HL-60/S4 (cell line): ENCODE data around the gene PCDHGA8.
"Not testable (repeated sequence)": the region's sequence is repeated elsewhere in the genome, so short reads cannot be mapped to it uniquely, and the experiment has no call there.

Source experiments
- in situ Hi-C: fragments of 300-500 bp; cut with MboI; formaldehyde crosslinking; loops from 2 replicates; pipeline ENCODE4 v1.14.3; 2022; ENCODE audit warnings: low sequenced_read_pairs

PCDHGA8 gene

DNA sequence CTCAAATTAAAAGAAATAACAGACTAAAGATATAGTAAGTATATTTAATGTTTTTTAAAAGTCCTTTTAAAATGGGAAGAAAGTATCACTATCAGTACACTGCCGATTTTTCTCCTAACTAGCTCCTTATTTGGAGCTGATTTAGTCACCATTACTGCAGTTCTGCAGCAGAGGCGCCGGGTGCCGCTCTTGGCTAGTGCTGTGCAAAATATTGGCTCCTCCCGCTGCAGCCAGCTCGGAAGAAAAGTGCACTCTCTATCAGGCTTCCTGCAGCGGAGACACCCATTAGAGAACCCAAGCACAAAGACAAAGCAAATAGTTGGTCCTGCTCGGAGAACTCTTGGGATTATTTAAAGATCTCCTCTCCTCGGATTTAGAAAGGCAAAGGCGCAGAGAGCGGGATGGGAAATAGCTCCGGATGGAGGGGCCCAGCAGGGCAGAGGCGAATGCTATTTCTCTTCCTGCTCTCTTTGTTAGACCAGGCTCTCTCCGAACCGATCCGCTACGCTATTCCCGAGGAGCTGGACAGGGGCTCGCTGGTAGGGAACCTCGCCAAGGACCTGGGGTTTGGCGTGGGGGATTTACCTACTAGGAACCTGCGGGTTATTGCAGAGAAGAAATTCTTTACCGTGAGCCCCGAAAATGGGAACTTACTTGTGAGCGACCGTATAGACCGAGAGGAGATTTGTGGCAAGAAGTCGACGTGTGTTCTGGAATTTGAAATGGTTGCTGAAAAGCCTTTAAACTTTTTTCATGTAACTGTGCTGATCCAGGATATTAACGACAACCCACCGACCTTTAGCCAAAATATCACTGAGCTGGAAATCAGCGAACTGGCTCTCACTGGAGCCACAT is 22.2 kb upstream of the PCDHGA8 start, which contains the start of gene PCDHGB3:
Gene PCDHGB3 (plus strand): TSS at position 249 of the 855 bp plus-strand sequence. CDS start 153 bp downstream, at position 402.
- in situ Hi-C loops, result no loop called here

DNA sequence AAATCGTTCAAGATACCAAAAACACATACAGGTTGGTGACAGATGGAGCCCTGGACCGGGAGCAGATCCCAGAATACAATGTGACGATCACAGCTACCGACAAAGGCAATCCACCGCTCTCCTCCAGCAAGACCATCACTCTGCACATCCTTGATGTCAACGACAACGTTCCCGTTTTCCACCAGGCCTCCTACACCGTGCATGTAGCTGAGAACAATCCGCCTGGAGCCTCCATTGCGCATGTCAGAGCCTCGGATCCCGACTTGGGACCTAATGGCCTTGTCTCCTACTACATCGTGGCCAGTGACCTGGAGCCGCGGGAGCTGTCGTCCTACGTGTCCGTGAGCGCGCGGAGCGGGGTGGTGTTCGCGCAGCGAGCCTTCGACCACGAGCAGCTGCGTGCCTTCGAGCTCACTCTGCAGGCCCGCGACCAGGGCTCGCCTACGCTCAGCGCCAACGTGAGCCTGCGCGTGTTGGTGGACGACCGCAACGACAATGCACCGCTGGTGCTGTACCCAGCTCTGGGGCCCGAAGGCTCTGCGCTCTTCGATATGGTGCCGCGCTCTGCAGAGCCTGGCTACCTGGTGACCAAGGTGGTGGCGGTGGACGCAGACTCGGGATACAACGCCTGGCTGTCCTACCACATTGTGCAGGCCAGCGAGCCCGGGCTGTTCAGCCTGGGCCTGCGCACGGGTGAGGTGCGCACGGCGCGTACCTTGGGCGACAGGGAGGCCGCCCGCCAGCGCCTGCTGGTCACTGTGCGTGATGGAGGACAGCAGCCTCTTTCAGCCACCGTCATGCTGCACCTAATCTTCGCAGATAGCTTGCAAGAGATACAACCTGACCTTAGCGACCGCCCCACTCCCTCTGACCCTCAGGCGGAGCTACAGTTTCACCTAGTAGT is 20.6 kb upstream of the PCDHGA8 start:
- in situ Hi-C loops, result no loop called here

DNA sequence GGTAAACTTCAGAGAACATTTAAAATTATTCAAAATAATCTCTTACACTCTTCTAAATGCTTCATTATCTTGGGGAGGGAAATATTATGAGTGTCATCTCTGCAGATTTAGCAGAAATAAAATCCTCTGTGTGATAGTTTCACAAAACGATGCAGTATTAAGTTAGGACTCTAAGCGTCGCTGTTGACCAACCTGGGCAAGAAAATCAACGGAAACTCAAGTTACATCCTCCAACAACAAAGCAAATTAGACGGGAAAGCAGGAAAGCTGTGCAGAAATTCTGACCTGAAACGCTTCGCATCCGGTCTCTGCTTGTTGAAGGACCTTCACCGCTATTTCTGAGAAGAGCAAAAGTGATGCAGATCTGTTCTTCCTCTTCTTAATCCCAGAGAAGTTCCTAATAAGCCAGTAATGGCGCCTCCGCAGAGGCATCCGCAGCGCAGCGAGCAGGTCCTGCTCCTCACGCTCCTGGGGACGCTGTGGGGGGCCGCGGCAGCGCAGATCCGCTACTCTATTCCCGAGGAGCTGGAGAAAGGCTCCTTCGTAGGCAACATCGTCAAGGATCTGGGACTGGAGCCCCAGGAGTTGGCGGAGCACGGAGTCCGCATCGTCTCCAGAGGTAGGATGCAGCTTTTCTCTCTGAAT is 18.6 kb upstream of the PCDHGA8 start, which contains the start of gene PCDHGA6:
Gene PCDHGA6 (plus strand): TSS at position 219 of the 645 bp plus-strand sequence. CDS start 193 bp downstream, at position 412.
- in situ Hi-C loops, result no loop called here

DNA sequence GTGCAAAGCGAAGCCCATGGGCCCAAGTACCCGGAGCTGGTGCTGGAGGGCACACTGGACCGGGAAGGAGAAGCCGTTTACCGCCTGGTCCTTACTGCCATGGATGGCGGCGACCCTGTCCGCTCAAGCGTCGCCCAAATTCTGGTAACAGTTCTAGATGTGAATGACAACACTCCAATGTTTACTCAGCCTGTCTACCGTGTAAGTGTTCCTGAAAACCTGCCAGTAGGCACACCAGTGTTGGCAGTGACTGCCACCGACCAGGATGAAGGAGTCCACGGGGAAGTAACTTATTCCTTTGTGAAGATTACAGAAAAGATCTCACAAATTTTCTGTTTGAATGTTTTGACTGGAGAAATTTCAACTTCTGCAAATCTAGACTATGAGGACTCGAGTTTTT is 17.8 kb upstream of the PCDHGA8 start:
- in situ Hi-C loops, result no loop called here

DNA sequence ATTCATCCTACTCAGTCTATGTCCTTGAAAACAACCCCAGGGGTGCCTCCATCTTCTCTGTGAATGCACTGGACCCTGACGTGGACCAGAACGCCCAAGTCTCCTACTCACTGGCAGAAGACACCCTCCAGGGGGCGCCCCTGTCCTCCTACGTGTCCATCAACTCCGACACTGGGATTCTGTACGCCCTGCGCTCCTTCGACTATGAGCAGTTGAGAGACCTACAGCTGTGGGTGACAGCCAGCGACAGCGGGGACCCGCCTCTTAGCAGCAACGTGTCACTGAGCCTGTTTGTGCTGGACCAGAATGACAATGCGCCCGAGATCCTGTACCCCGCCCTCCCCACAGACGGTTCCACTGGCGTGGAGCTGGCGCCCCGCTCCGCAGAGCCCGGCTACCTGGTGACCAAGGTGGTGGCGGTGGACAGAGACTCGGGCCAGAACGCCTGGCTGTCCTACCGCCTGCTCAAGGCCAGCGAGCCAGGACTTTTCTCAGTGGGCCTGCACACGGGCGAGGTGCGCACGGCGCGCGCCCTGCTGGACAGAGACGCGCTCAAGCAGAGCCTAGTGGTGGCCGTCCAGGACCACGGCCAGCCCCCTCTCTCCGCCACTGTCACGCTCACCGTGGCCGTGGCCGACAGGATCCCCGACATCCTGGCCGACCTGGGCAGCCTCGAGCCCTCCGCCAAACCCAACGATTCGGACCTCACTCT is 16.8 kb upstream of the PCDHGA8 start:
- in situ Hi-C loops, result not testable (repeated sequence)

DNA sequence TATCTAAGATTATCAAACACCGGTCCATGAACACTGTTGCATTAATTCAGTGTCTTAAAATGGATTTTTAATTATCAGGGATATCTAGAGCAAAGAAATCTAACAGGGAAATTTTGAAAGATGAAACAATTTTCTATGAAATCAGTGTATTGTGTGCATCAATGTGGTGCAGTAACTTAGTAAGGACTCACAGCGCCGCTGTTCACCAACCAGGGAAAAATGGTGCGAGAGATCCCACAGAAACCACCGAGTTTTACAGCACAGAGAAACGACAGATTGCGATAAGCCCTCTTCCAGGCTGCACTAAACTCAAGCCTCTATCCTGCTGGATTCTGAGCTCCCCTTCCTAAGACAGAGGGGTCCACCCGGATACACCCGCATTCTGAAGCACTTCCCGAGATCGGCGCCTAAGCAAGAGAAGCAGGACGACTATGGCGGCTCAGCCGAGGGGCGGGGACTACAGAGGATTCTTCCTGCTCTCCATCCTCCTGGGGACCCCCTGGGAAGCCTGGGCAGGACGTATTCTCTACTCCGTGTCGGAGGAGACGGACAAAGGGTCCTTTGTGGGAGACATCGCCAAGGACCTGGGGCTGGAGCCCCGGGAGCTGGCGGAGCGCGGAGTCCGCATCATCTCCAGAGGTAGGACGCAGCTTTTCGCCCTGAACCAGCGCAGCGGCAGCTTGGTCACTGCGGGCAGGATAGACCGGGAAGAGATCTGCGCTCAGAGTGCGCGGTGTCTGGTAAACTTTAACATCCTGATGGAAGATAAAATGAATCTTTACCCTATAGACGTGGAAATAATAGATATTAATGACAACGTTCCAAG is 9.8 kb upstream of the PCDHGA8 start, which contains the start of gene PCDHGA7:
Gene PCDHGA7 (plus strand): TSS at position 274 of the 826 bp plus-strand sequence. CDS start 158 bp downstream, at position 432.
- in situ Hi-C loops, result no loop called here

DNA sequence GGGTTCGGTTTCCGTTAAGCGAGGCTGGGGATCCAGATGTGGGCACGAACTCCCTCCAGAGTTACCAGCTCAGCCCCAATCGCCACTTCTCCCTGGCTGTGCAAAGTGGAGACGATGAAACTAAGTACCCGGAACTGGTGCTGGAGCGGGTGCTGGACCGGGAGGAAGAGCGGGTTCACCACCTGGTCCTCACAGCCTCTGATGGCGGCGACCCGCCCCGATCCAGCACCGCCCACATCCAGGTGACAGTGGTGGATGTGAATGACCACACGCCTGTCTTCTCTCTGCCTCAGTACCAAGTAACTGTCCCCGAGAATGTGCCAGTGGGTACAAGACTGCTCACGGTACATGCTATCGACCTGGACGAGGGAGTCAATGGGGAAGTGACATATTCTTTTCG is 9.1 kb upstream of the PCDHGA8 start:
- in situ Hi-C loops, result no loop called here

DNA sequence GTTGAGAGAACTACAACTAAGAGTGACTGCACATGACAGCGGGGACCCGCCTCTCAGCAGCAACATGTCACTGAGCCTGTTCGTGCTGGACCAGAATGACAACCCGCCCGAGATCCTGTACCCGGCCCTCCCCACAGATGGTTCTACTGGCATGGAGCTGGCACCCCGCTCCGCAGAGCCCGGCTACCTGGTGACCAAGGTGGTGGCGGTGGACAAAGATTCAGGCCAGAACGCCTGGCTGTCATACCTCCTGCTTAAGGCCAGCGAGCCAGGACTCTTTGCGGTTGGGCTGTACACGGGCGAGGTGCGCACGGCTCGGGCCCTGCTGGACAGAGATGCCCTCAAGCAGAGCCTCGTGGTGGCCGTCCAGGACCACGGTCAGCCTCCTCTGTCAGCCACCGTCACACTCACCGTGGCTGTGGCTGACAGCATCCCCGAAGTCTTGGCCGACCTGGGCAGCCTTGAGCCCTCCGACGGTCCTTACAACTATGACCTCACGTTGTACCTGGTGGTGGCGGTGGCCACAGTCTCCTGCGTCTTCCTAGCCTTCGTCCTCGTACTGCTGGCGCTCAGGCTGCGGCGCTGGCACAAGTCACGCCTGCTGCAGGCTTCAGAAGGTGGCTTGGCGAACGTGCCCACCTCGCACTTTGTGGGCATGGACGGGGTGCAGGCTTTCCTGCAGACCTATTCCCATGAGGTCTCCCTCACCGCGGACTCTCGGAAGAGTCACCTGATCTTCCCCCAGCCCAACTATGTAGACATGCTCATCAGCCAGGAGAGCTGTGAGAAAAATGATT is 7.8 kb upstream of the PCDHGA8 start:
- in situ Hi-C loops, result no loop called here

DNA sequence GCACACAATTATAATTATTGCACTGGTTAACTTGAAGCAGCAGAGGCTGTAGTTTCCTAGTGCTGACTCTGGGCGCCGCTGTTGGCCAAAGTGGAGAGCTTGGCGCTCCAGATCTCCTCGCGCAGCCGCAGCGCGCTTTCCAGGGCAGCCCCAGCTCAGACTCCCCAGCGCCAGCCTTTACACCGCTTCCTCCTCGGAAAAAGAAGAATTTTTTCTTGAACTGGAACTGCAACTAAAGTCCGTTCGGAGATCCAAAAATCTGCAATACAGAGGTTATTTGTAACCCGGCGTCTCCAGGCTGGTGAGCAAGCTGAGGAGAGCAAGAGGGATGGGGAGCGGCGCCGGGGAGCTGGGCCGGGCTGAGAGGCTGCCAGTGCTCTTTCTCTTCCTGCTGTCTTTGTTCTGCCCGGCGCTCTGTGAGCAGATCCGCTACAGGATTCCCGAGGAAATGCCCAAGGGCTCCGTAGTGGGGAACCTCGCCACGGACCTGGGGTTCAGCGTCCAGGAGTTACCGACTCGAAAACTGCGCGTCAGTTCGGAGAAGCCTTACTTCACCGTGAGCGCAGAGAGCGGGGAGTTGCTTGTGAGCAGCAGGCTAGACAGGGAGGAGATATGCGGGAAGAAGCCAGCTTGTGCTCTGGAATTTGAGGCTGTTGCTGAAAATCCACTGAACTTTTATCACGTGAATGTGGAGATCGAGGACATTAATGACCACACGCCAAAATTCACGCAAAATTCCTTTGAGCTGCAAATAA is 4.7 kb upstream of the PCDHGA8 start, which contains the start of gene PCDHGB4:
Gene PCDHGB4 (plus strand): TSS at position 142 of the 755 bp plus-strand sequence. CDS start 187 bp downstream, at position 329.
- in situ Hi-C loops, result not testable (repeated sequence)

DNA sequence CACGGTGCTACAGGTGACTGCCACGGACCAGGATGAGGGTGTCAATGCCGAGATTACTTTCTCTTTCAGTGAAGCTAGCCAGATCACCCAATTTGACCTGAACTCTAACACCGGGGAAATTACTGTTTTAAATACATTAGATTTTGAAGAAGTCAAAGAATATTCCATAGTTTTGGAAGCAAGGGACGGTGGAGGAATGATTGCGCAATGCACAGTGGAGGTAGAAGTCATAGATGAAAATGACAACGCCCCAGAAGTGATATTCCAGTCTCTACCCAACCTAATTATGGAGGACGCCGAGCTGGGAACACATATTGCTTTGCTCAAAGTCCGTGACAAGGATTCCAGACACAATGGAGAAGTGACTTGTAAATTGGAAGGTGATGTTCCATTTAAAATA is 3.8 kb upstream of the PCDHGA8 start:
- in situ Hi-C loops, result no loop called here

DNA sequence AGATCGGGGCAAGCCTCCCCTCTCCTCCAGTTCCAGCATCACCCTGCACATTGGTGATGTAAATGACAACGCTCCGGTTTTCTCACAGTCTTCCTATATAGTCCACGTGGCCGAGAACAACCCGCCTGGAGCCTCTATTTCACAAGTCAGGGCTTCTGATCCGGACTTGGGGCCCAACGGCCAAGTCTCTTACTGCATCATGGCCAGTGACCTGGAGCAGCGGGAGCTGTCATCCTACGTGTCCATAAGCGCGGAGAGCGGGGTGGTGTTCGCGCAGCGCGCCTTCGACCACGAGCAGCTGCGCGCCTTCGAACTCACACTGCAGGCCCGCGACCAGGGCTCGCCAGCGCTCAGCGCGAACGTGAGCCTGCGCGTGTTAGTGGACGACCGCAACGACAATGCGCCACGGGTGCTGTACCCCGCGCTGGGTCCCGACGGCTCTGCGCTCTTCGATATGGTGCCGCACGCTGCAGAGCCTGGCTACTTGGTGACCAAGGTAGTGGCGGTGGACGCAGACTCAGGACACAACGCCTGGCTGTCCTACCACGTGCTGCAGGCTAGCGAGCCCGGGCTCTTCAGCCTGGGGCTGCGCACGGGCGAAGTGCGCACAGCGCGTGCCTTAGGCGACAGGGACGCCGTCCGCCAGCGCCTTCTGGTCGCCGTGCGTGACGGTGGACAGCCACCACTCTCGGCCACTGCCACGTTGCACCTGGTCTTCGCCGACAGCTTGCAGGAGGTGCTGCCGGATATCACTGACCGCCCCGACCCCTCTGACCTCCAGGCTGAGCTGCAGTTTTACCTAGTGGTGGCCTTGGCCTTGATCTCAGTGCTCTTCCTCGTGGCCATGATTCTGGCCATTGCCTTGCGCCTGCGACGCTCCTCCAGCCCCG is 3.0 kb upstream of the PCDHGA8 start:
- in situ Hi-C loops, result no loop called here

DNA sequence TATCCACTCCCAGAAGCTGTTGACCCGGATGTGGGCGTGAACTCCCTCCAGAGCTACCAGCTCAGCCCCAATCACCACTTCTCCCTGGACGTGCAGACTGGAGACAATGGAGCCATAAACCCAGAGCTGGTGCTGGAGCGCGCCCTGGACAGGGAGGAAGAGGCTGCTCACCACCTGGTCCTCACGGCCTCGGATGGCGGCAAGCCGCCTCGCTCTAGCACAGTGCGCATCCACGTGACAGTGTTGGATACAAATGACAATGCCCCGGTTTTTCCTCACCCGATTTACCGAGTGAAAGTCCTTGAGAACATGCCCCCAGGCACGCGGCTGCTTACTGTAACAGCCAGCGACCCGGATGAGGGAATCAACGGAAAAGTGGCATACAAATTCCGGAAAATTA is 834 bp downstream of the PCDHGA8 start:
- in situ Hi-C loops, result no loop called here

DNA sequence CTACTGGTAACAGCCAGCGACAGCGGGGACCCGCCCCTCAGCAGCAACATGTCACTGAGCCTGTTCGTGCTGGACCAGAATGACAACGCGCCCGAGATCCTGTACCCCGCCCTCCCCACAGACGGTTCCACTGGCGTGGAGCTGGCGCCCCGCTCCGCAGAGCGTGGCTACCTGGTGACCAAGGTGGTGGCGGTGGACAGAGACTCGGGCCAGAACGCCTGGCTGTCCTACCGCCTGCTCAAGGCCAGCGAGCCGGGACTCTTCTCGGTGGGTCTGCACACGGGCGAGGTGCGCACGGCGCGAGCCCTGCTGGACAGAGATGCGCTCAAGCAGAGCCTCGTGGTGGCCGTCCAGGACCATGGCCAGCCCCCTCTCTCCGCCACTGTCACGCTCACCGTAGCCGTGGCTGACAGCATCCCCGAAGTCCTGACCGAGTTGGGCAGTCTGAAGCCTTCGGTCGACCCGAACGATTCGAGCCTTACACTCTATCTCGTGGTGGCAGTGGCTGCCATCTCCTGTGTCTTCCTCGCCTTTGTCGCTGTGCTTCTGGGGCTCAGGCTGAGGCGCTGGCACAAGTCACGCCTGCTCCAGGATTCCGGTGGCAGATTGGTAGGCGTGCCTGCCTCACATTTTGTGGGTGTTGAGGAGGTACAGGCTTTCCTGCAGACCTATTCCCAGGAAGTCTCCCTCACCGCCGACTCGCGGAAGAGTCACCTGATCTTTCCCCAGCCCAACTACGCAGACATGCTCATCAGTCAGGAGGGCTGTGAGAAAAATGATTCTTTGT is 2.2 kb downstream of the PCDHGA8 start:
- in situ Hi-C loops, result not testable (repeated sequence)

DNA sequence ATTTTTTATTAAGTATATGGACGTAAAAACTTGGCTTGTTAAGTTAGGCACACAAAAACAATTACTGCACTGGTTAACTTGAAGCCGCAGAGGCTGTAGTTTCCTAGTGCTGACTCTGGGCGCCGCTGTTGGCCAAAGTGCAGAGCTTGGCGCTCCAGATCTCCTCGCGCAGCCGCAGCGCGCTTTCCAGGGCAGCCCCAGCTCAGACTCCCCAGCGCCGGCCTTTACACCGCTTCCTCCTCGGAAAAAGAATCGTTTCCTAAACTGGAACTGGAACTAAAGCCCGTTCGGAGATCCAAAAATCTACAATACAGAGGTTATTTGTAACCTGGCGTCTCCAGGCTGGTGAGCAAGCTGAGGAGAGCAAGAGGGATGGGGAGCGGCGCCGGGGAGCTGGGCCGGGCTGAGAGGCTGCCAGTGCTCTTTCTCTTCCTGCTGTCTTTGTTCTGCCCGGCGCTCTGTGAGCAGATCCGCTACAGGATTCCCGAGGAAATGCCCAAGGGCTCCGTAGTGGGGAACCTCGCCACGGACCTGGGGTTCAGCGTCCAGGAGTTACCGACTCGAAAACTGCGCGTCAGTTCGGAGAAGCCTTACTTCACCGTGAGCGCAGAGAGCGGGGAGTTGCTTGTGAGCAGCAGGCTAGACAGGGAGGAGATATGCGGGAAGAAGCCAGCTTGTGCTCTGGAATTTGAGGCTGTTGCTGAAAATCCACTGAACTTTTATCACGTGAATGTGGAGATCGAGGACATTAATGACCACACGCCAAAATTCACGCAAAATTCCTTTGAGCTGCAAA is 5.5 kb downstream of the PCDHGA8 start, which contains the start of gene PCDHGB5:
Gene PCDHGB5 (plus strand): TSS at position 192 of the 796 bp plus-strand sequence. CDS start 181 bp downstream, at position 373.
- in situ Hi-C loops, result not testable (repeated sequence)

DNA sequence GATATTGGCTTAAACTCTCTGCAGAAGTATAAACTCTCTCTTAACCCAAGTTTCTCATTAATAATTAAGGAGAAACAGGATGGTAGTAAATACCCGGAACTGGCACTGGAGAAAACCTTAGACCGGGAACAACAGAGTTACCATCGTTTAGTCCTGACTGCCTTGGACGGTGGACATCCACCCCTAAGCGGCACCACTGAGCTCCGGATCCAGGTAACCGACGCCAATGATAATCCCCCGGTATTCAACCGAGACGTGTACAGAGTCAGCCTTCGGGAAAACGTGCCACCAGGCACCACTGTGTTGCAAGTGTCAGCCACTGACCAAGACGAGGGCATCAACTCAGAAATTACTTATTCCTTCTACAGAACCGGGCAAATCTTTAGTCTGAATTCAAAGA is 6.2 kb downstream of the PCDHGA8 start:
- in situ Hi-C loops, result no loop called here
